Caco-2 (cell line): ENCODE data around the gene NCAPG. TPM values are rescaled to one million over a fixed set of nuclear protein-coding genes. Genes with fewer than 3 reads are reported as not detected.

ENCODE experiments used
- Bru-seq: library from RNA; stranded (reverse); fragments of 400-500 nt; gene quantifications from one replicate; lab custom pipeline; 2021; lab: Mats Ljungman, UMichigan
- BruChase-seq, 2 experiments: library from RNA; stranded (reverse); fragments of 400-500 nt; gene quantifications; one replicate each; lab custom pipeline; 2021; lab: Mats Ljungman, UMichigan
- BruUV-seq: library from RNA; stranded (reverse); fragments of 400-500 nt; replicated peaks from 2 replicates; lab custom pipeline; 2021; lab: Mats Ljungman, UMichigan
- CTCF ChIA-PET: fragments of 300-600 bp; sonication (Branson Sonifier 250); formaldehyde crosslinking; loops from one replicate; lab custom pipeline; 2022; ENCODE audit warnings: antibody characterized with exemption; lab: Charles Lee
- POLR2A ChIA-PET: fragments of 300-600 bp; sonication (Branson Sonifier 250); formaldehyde crosslinking; loops from one replicate; lab custom pipeline; 2022; ENCODE audit warnings: antibody characterized with exemption; lab: Charles Lee
- DNase-seq, 2 experiments: peaks; one replicate each; pipeline versions ENCODE4 v3.0.0 to v3.0.0-alpha.2; 2020 to 2022
- H3K27me3 ChIP-seq: replicated peaks from 2 replicates; pipeline ENCODE4 v1.6.0; 2011; ENCODE audit warnings: low read length; ENCODE audit not compliant: control insufficient read depth, insufficient read depth
- H3K36me3 ChIP-seq: 2 replicates; pipeline ENCODE4 v1.5.1; 2011; ENCODE audit warnings: low read length; ENCODE audit not compliant: control insufficient read depth, insufficient read depth
- H3K4me1 ChIP-seq: fragments of 250-450 bp; sonication (Bioruptor Pico); 2 replicates; pipeline ENCODE4 v1.5.1; 2020; ENCODE audit warnings: mild to moderate bottlenecking
- H3K4me3 ChIP-seq: 2 replicates; pipeline ENCODE4 v1.5.1; 2011; ENCODE audit warnings: low read depth, mild to moderate bottlenecking, control low read depth, low read length
- H3K9me3 ChIP-seq: fragments of 250-450 bp; sonication (Bioruptor Pico); 2 replicates; pipeline ENCODE4 v1.5.1; 2020; ENCODE audit warnings: mild to moderate bottlenecking, moderate library complexity
- H3K27ac Mint-ChIP-seq: one replicate; pipeline ENCODE4 v1.8.0; 2022; ENCODE audit warnings: mixed read lengths; ENCODE audit not compliant: unreplicated experiment
- H3K27me3 Mint-ChIP-seq: one replicate; pipeline ENCODE4 v1.8.0; 2022; ENCODE audit warnings: mixed read lengths; ENCODE audit not compliant: insufficient read depth, unreplicated experiment
- H3K36me3 Mint-ChIP-seq: one replicate; pipeline ENCODE4 v1.8.0; 2022; ENCODE audit warnings: mild to moderate bottlenecking, mixed read lengths; ENCODE audit not compliant: insufficient read depth, unreplicated experiment
- H3K4me1 Mint-ChIP-seq: one replicate; pipeline ENCODE4 v1.8.0; 2022; ENCODE audit warnings: low read depth, mixed read lengths; ENCODE audit not compliant: unreplicated experiment
- H3K4me3 Mint-ChIP-seq: one replicate; pipeline ENCODE4 v1.8.0; 2022; ENCODE audit warnings: mild to moderate bottlenecking, moderate library complexity, mixed read lengths; ENCODE audit not compliant: unreplicated experiment
- H3K9me3 Mint-ChIP-seq: one replicate; pipeline ENCODE4 v1.8.0; 2022; ENCODE audit warnings: mixed read lengths; ENCODE audit not compliant: unreplicated experiment
- CTCF ChIP-seq, 2 experiments: fragments of 200-600 bp in 1 of 2; IDR thresholded peaks; 1 replicate in 1 of 2; 2 replicates in 1 of 2; pipeline versions ENCODE4 v1.5.1 to v1.8.0; 2011 to 2022; ENCODE audit warnings: antibody characterized with exemption in 1 of 2, control low read depth in 1 of 2, inconsistent platforms in 1 of 2, low read depth in 1 of 2, low read length in 1 of 2, mild to moderate bottlenecking in 1 of 2, moderate library complexity in 1 of 2; ENCODE audit not compliant: insufficient read depth in 1 of 2, severe bottlenecking in 1 of 2, unreplicated experiment in 1 of 2
- intact Hi-C: fragments of 100-400 bp; cut with micrococcal nuclease; formaldehyde crosslinking; loops from one replicate; pipeline ENCODE4 v1.10.0; 2022; ENCODE audit not compliant: unreplicated experiment
- long read RNA-seq: library from polyadenylated mRNA; stranded (forward); transcript quantifications from one replicate; pipeline ENCODE4 v2.0.0, GENCODE V29; 2022
- total RNA-seq: library from RNA; stranded (reverse); gene quantifications from 2 replicates; pipeline ENCODE4 v1.2.3, GENCODE V29; 2022

The NCAPG gene, protein sequence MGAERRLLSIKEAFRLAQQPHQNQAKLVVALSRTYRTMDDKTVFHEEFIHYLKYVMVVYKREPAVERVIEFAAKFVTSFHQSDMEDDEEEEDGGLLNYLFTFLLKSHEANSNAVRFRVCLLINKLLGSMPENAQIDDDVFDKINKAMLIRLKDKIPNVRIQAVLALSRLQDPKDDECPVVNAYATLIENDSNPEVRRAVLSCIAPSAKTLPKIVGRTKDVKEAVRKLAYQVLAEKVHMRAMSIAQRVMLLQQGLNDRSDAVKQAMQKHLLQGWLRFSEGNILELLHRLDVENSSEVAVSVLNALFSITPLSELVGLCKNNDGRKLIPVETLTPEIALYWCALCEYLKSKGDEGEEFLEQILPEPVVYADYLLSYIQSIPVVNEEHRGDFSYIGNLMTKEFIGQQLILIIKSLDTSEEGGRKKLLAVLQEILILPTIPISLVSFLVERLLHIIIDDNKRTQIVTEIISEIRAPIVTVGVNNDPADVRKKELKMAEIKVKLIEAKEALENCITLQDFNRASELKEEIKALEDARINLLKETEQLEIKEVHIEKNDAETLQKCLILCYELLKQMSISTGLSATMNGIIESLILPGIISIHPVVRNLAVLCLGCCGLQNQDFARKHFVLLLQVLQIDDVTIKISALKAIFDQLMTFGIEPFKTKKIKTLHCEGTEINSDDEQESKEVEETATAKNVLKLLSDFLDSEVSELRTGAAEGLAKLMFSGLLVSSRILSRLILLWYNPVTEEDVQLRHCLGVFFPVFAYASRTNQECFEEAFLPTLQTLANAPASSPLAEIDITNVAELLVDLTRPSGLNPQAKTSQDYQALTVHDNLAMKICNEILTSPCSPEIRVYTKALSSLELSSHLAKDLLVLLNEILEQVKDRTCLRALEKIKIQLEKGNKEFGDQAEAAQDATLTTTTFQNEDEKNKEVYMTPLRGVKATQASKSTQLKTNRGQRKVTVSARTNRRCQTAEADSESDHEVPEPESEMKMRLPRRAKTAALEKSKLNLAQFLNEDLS
- total RNA-seq (48.9 and 54.0 TPM in 2 replicates), Bru-seq, nascent RNA (percentile 89 among the genes with signal in this experiment), BruChase-seq, experiment 1, labeled RNA remaining after a 2-hour chase (percentile 90 among the genes with signal in this experiment), BruChase-seq, experiment 2, labeled RNA remaining after a 6-hour chase (percentile 89 among the genes with signal in this experiment)
- long read RNA-seq, full-length matches to known transcripts = 90 of 113 reads
- long read RNA-seq, partial matches to known transcripts = 10 of 113 reads
- long read RNA-seq, other reads (novel, unspliced or antisense) = 13 of 113 reads

GRCh38 chr4:17810260-17811077 is at the start of gene NCAPG, which contains the start of gene DCAF16:
TSS of gene NCAPG (plus strand) at chr4:17810979. CDS start at chr4:17811078, 99 bp downstream.
TSS of gene DCAF16 (minus strand) at chr4:17810757. CDS start at chr4:17804141, 6,616 bp downstream.
- peaks cover 24% of the 10 kb centered on the region for H3K4me1 Mint-ChIP-seq
- Histone ChIP-seq H3K27me3 (no peaks in the 10 kb centered on the region), H3K9me3 (no peaks in the 10 kb centered on the region), H3K36me3 (no peaks in the 10 kb centered on the region), H3K4me3 (peak within 1 kb of the TSS; percentile 94), H3K4me1 (peaks cover 5% of the 10 kb centered on the region; the same call in 1 of the 2 replicates)
- TSS peak; percentile 63 for BruUV-seq
- peaks cover 39% of the 10 kb centered on the region for H3K36me3 Mint-ChIP-seq
- no peak for TF ChIP-seq CTCF (IDR thresholded peaks at IDR 0.05; ENCODE audit: insufficient read depth in 1 of 2, low read depth in 1 of 2, low read length in 1 of 2, severe bottlenecking in 1 of 2, unreplicated experiment in 1 of 2)
- ChIA-PET POLR2A (interaction anchor here (1.4 kb wide), 3 partner anchors 196 to 234 kb away, joined by 4 to 7 read pairs (median 4); partner anchors contain the start of genes LAP3 and MED28), CTCF (no interaction called here)
- intact Hi-C loops = loop anchor here (1.0 to 2.0 kb wide), 2 partner anchors 210 to 233 kb away; partner anchors contain the start of genes LAP3 and LCORL
- peak within 1 kb of the TSS; percentile 95 for H3K27ac Mint-ChIP-seq
- H3K27me3 Mint-ChIP-seq = no peaks in the 10 kb centered on the region
- H3K4me3 Mint-ChIP-seq = peak within 1 kb of the TSS; percentile 90
- DNase-seq = peak; percentile 99
- no peaks in the 10 kb centered on the region for H3K9me3 Mint-ChIP-seq

- H3K4me1 Mint-ChIP-seq = no peaks in the 10 kb centered on the region
- intact Hi-C loops = no loop called here
- ChIA-PET CTCF (no interaction called here), POLR2A (no interaction called here)
- no peak overlapping the region for H3K4me3 Mint-ChIP-seq
- no TSS peak for BruUV-seq
- Histone ChIP-seq H3K36me3 (no peaks in the 10 kb centered on the region), H3K4me1 (no peaks in the 10 kb centered on the region), H3K4me3 (no peak overlapping the region), H3K27me3 (no peaks in the 10 kb centered on the region), H3K9me3 (no peaks in the 10 kb centered on the region)
- no peak for DNase-seq
- no peaks in the 10 kb centered on the region for H3K36me3 Mint-ChIP-seq
- TF ChIP-seq CTCF (IDR thresholded peaks at IDR 0.05; ENCODE audit: insufficient read depth in 1 of 2, low read depth in 1 of 2, low read length in 1 of 2, severe bottlenecking in 1 of 2, unreplicated experiment in 1 of 2) = no peak
- peaks cover 6% of the 10 kb centered on the region for H3K9me3 Mint-ChIP-seq
- H3K27me3 Mint-ChIP-seq = no peaks in the 10 kb centered on the region
- no peak overlapping the region for H3K27ac Mint-ChIP-seq
These were observed 49.7 kb upstream of the NCAPG start for GRCh38 chr4:17761062-17761461.
